B cell (primary cell): ENCODE measurements around the gene RHOBTB1. TPM values are rescaled to one million over a fixed set of nuclear protein-coding genes. Genes with fewer than 3 reads are reported as not detected.
"Not testable (repeated sequence)": the region's sequence is repeated elsewhere in the genome, so short reads cannot be mapped to it uniquely, and the experiment has no call there.

Source experiments
- ATAC-seq: fragments of 200-7000 bp; cut with Tn5 transposase; one replicate; pipeline ENCODE4 v1.10.0; 2021; ENCODE audit warnings: low read depth, mild to moderate bottlenecking, moderate number of reproducible peaks, moderate library complexity
- CTCF ChIA-PET: fragments of 350-600 bp; sonication (Branson Sonifier 250); formaldehyde crosslinking; loops from one replicate; lab custom pipeline; 2021; ENCODE audit warnings: antibody characterized with exemption, inconsistent platforms; lab: Charles Lee
- POLR2A ChIA-PET: fragments of 350-600 bp; sonication (Branson Sonifier 250); formaldehyde crosslinking; loops from one replicate; lab custom pipeline; 2021; ENCODE audit warnings: antibody characterized with exemption; lab: Charles Lee
- DNase-seq: peaks from one replicate; pipeline ENCODE4 v3.0.0; 2013
- H2AFZ ChIP-seq: 2 replicates; pipeline ENCODE4 v1.6.1; 2012; ENCODE audit warnings: mild to moderate bottlenecking, low read depth, low read length; ENCODE audit not compliant: insufficient read depth, poor library complexity, severe bottlenecking
- H3K27ac ChIP-seq, 2 donors: 1 replicate in 1 of 2; 2 replicates in 1 of 2; pipeline ENCODE4 v1.5.1; 2012 to 2013; ENCODE audit warnings: low read length in 2 of 2, mild to moderate bottlenecking in 2 of 2, moderate library complexity in 1 of 2
- H3K27me3 ChIP-seq, 4 experiments: fragments of 200-600 bp in 1 of 4; sonication (generic) in 1 of 4; replicated peaks in 1 of 4; 1 replicate in 2 of 4; 2 replicates in 2 of 4; pipeline versions ENCODE4 v1.6.1 to v1.7.0; 2013 to 2016; ENCODE audit warnings: low read length in 3 of 4, mild to moderate bottlenecking in 2 of 4, mixed read lengths in 1 of 4, moderate library complexity in 1 of 4; ENCODE audit not compliant: insufficient read depth in 4 of 4, control insufficient read depth in 3 of 4; ENCODE audit errors: control extremely low read depth in 1 of 4
- H3K36me3 ChIP-seq, 2 experiments: replicated peaks in 1 of 2; 1 replicate in 1 of 2; 2 replicates in 1 of 2; pipeline versions ENCODE4 v1.6.1 to v1.7.1; 2013; ENCODE audit warnings: low read length in 1 of 2; ENCODE audit not compliant: insufficient read depth in 2 of 2, control insufficient read depth in 1 of 2; ENCODE audit errors: control extremely low read depth in 1 of 2, extremely low read depth in 1 of 2
- H3K4me1 ChIP-seq, 2 donors: fragments of 200-600 bp in 1 of 2; sonication (generic) in 1 of 2; 1 replicate in 1 of 2; 2 replicates in 1 of 2; pipeline versions ENCODE4 v1.5.1 to v1.6.1; 2013 to 2017; ENCODE audit warnings: low read length in 2 of 2; ENCODE audit not compliant: control insufficient read depth in 2 of 2, insufficient read depth in 2 of 2
- H3K4me2 ChIP-seq: replicated peaks from 2 replicates; pipeline ENCODE3; 2012; ENCODE audit warnings: mild to moderate bottlenecking, low read depth, low read length; ENCODE audit not compliant: poor library complexity, severe bottlenecking
- H3K4me3 ChIP-seq, 5 experiments: fragments of 200-600 bp in 1 of 5; sonication (generic) in 1 of 5; 1 replicate in 3 of 5; 2 replicates in 2 of 5; pipeline versions ENCODE4 v1.5.1 to v1.7.0; 2011 to 2016; ENCODE audit warnings: low read length in 4 of 5, mild to moderate bottlenecking in 4 of 5, low read depth in 2 of 5, control low read depth in 1 of 5, moderate library complexity in 1 of 5; ENCODE audit not compliant: insufficient read depth in 1 of 5; ENCODE audit errors: control extremely low read depth in 1 of 5, extremely low read depth in 1 of 5
- H3K79me2 ChIP-seq: fragments of 200-600 bp; sonication (generic); one replicate; pipeline ENCODE4 v1.6.0; 2016; ENCODE audit warnings: low read length; ENCODE audit not compliant: control insufficient read depth, insufficient read depth
- H3K9ac ChIP-seq: fragments of 200-600 bp; sonication (generic); 2 replicates; pipeline ENCODE4 v1.6.1; 2017; ENCODE audit warnings: mild to moderate bottlenecking, low read length, moderate library complexity
- H3K9me3 ChIP-seq, 3 donors: one replicate each; pipeline versions ENCODE4 v1.6.1 to v1.7.1; 2013; ENCODE audit warnings: low read length in 2 of 3; ENCODE audit not compliant: control insufficient read depth in 2 of 3, insufficient read depth in 1 of 3; ENCODE audit errors: control extremely low read depth in 1 of 3
- H4K20me1 ChIP-seq: 2 replicates; pipeline ENCODE4 v1.6.0; 2012; ENCODE audit warnings: mild to moderate bottlenecking, low read length; ENCODE audit not compliant: insufficient read depth, control insufficient read depth, poor library complexity, severe bottlenecking
- H3K27ac Mint-ChIP-seq: one replicate; pipeline ENCODE4 v1.8.0; 2021; ENCODE audit warnings: mixed read lengths
- H3K27me3 Mint-ChIP-seq: one replicate; pipeline ENCODE4 v1.8.0; 2021; ENCODE audit warnings: mixed read lengths
- H3K4me1 Mint-ChIP-seq: one replicate; pipeline ENCODE4 v1.8.0; 2021; ENCODE audit warnings: mixed read lengths
- H3K4me3 Mint-ChIP-seq: one replicate; pipeline ENCODE4 v1.8.0; 2021; ENCODE audit warnings: mixed read lengths
- H3K9me3 Mint-ChIP-seq: one replicate; pipeline ENCODE4 v1.8.0; 2022; ENCODE audit warnings: mixed read lengths; ENCODE audit not compliant: insufficient read depth
- EZH2 ChIP-seq: IDR thresholded peaks from 2 replicates; pipeline ENCODE4 v1.6.1; 2012; ENCODE audit warnings: borderline replicate concordance, low read depth, mild to moderate bottlenecking, moderate library complexity, low read length; ENCODE audit not compliant: insufficient read depth, poor library complexity, severe bottlenecking
- WGBS: methylation state at CpG from one replicate; pipeline ENCODE4 v1.1.5; 2013; ENCODE audit warnings: missing lambda C conversion rate; ENCODE audit not compliant: insufficient coverage; 5-methylcytosine and 5-hydroxymethylcytosine counted together
- intact Hi-C: fragments of 100-400 bp; cut with micrococcal nuclease; formaldehyde crosslinking; loops from one replicate; pipeline ENCODE4 v1.10.0; 2022
- polyA plus RNA-seq: library from polyadenylated mRNA; depleted of rRNA; stranded (reverse); fragments of >200 nt; gene quantifications from 2 replicates; pipeline ENCODE4 v1.2.3, GENCODE V29; 2012
- total RNA-seq, 2 donors: library from RNA; stranded (reverse); fragments of 120-200 nt in 1 of 2; gene quantifications; 1 replicate in 1 of 2; 2 replicates in 1 of 2; pipeline versions ENCODE4 v1.2.3 to v1.2.4, GENCODE V29; 2013 to 2022
- TF ChIP-seq, protein P1 (sequence below): fragments of 200-600 bp; IDR thresholded peaks from one replicate; pipeline ENCODE4 v1.8.0; 2022; ENCODE audit warnings: antibody characterized with exemption, mild to moderate bottlenecking

Gene RHOBTB1
- total and polyA plus RNA-seq, 2 donors (not counting 1 experiment from before 2014, with no cell fraction given): 0.07 to 0.60 TPM

DNA sequence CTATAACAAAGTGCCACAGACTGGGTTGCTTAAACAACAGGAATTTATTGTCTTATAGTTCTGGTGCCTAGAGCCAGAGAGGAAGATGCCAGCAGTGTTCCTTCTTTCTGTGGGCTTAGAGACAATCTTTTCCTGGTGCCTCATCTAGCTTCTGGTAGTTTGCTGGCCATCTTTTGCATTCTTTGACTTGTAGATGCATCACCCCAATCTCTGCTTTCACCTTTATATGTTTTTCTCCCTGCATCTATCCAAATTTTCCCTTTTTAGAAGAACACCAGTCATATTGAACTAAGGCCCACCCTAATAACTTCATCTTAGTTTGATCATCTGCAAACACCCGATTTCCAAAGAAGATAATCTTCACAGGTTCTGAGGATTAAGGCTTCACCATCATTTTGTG lies 98.9 kb downstream of the RHOBTB1 start:
- H3K4me1 Mint-ChIP-seq: no peaks in the 10 kb centered on the region
- DNase-seq: no peak
- WGBS: 80% methylated on average over 1 of the region's 1 CpG
- Histone ChIP-seq H3K4me3 (no peak overlapping the region), H3K4me2 (no peak overlapping the region), H4K20me1 (no peaks in the 10 kb centered on the region), H3K36me3 (no peaks in the 10 kb centered on the region), H3K9ac (no peak overlapping the region), H3K4me1 (no peaks in the 10 kb centered on the region), H3K9me3 (no peaks in the 10 kb centered on the region), H3K79me2 (no peaks in the 10 kb centered on the region), H3K27me3 (no peaks in the 10 kb centered on the region), H2AFZ (no peak overlapping the region), H3K27ac (no peak overlapping the region)
- H3K4me3 Mint-ChIP-seq: no peak overlapping the region
- H3K27ac Mint-ChIP-seq: no peak overlapping the region
- no peak for ATAC-seq
- H3K27me3 Mint-ChIP-seq: peaks cover 3% of the 10 kb centered on the region
- intact Hi-C loops: no loop called here
- POLR2A ChIA-PET: no interaction called here
- CTCF ChIA-PET: no interaction called here
- H3K9me3 Mint-ChIP-seq: no peaks in the 10 kb centered on the region
- TF ChIP-seq, protein P1, sequence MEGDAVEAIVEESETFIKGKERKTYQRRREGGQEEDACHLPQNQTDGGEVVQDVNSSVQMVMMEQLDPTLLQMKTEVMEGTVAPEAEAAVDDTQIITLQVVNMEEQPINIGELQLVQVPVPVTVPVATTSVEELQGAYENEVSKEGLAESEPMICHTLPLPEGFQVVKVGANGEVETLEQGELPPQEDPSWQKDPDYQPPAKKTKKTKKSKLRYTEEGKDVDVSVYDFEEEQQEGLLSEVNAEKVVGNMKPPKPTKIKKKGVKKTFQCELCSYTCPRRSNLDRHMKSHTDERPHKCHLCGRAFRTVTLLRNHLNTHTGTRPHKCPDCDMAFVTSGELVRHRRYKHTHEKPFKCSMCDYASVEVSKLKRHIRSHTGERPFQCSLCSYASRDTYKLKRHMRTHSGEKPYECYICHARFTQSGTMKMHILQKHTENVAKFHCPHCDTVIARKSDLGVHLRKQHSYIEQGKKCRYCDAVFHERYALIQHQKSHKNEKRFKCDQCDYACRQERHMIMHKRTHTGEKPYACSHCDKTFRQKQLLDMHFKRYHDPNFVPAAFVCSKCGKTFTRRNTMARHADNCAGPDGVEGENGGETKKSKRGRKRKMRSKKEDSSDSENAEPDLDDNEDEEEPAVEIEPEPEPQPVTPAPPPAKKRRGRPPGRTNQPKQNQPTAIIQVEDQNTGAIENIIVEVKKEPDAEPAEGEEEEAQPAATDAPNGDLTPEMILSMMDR: no peak
- no peak for TF ChIP-seq EZH2

DNA sequence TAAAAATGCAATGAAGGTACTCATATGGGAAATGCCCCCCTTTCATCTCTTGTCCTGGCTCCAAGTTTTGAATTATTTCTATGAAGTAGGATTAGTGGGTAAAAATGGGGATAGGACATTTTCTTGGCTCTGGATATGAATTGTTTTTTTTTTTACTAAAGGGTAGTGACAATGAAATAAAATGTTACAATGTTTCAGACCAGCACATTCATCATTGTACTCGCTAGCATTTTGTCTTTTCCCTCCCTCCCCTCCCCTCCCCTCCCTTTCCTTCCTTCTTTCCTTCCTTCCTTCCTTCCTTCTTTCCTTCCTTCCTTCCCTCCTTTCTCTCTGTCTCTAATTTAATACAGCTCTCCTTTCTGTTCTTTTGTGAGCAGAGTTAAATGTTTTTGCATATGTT lies 101.3 kb downstream of the RHOBTB1 start:
- Histone ChIP-seq H3K27me3 (peaks cover 0 to 2% (median 0%) of the 10 kb centered on the region in 4 experiments), H3K4me3 (no peak overlapping the region), H4K20me1 (no peaks in the 10 kb centered on the region), H3K27ac (no peak overlapping the region), H3K4me2 (no peak overlapping the region), H3K36me3 (no peaks in the 10 kb centered on the region), H3K9ac (no peak overlapping the region), H2AFZ (no peak overlapping the region), H3K4me1 (no peaks in the 10 kb centered on the region), H3K9me3 (no peaks in the 10 kb centered on the region), H3K79me2 (no peaks in the 10 kb centered on the region)
- Mint-ChIP-seq H3K9me3 (no peaks in the 10 kb centered on the region), H3K27me3 (peaks cover 6% of the 10 kb centered on the region), H3K4me3 (no peak overlapping the region), H3K4me1 (no peaks in the 10 kb centered on the region), H3K27ac (no peak overlapping the region)
- ATAC-seq (no peak), DNase-seq (no peak)
- WGBS: no CpG with 5 or more reads among the region's 1 CpG
- intact Hi-C loops: no loop called here
- CTCF ChIA-PET: no interaction called here
- POLR2A ChIA-PET: no interaction called here
- no peak for TF ChIP-seq EZH2
- TF ChIP-seq, protein P1: no peak

DNA sequence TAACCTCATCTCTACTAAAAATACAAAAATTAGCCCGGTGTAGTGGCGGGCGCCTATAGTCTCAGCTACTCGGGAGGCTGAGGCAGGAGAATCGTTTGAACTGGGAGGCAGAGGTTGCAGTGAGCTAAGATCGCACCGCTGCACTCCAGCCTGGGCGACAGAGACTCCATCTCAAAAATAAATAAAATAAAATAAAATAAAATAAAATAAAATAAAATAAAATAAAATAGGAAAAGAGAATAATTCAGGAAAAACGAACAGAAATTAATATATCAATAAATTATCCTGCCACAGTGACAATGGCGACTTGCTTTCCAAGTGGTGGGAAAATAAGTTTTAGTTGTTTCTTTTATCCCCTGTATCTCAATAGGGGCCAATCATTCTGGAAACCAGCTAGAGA lies 102.8 kb downstream of the RHOBTB1 start:
- H2AFZ ChIP-seq, ATAC-seq, H3K4me1 ChIP-seq, H3K4me1 Mint-ChIP-seq, H3K79me2 ChIP-seq, H3K27me3 ChIP-seq, H3K4me2 ChIP-seq, H3K27ac Mint-ChIP-seq, CTCF ChIA-PET, POLR2A ChIA-PET, H3K36me3 ChIP-seq, H3K4me3 Mint-ChIP-seq, H3K9ac ChIP-seq, H3K4me3 ChIP-seq, DNase-seq, H3K27me3 Mint-ChIP-seq, H4K20me1 ChIP-seq, intact Hi-C loops, H3K9me3 Mint-ChIP-seq, H3K9me3 ChIP-seq, H3K27ac ChIP-seq: not testable (repeated sequence)
- WGBS: no CpG with 5 or more reads among the region's 10 CpGs
